CD4-positive, alpha-beta T cell treated with Interleukin-17A for 4 hours (primary cell): Measurements from ENCODE around the gene RPL22L1.
"Not testable (repeated sequence)": the region's sequence is repeated elsewhere in the genome, so short reads cannot be mapped to it uniquely, and the experiment has no call there.

Experiments
- DNase-seq: peaks from one replicate; pipeline ENCODE4 v3.0.0-alpha.2; 2020; ENCODE audit warnings: mixed read lengths

The RPL22L1 gene

DNA sequence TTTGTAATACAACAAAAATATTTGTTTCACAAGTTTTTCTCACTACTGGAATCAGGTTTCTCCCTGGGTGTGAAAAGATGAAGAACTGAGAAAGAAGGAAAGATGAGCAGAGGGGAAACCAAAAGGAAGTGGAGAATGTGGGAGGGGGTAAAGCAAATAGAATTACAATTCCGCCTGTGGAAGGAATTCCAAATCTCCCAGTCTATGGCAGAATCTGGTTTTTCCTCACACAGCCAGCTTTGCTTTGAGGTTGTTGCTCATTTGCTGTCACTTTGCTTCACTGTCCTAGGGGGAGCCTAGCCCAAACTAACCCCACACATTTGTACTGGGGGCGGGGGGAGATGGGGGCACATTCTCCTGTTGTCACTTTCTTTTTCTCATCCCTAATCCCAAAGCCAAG is 43.9 kb downstream of the RPL22L1 start:
- DNase-seq: no peak

DNA sequence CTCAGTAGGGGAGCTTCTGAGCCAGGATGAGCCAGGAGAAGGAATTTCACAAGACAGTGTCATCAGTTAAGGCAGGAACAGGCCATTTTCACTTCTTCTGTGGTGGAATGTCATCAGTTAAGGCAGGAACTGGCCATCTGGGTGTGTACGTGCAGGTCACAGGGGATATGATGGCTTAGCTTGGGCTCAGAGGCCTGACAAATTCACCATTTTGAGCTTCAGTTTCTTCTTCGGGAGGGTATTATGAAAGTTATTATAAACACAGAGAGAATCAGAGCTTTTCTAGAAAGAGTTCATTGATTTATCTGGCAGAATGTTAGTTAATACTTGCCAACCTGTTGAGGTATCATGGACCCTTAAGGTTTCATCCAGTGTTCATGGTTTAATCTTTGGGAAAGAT is 46.4 kb downstream of the RPL22L1 start:
- DNase-seq: not testable (repeated sequence)

GRCh38 chr3:170818325-170818724 is 51.7 kb downstream of the RPL22L1 start:
- not testable (repeated sequence) for DNase-seq

GRCh38 chr3:170817471-170817870 is 52.5 kb downstream of the RPL22L1 start:
- not testable (repeated sequence) for DNase-seq

DNA sequence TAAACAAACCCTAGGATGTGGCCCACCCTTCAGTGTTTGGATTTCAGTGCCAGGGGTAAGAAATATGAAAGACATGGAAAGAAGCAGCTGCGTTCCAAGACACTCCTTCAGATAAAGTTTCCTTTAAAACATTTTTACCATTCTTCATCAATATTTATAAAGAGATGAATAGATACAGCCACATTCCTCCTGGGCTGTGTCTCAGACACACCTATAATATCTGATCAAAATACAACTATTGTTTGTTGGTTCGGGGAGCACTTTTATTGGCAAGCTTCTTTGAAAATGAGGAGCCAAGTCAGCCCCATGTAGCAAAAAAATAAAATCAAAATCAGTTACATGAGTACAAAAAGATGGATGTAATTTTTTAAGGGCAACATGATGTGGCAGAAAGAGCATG is 53.2 kb downstream of the RPL22L1 start:
- DNase-seq: no peak

- DNase-seq: no peak
Observed at GRCh38 chr3:170816341-170816740, 53.7 kb downstream of the RPL22L1 start.

GRCh38 chr3:170815936-170816335 is 54.1 kb downstream of the RPL22L1 start:
- DNase-seq: no peak

GRCh38 chr3:170815340-170815739 is 54.7 kb downstream of the RPL22L1 start:
- DNase-seq: no peak
